Heart right ventricle (tissue), 16 donors: ENCODE results near the gene TECTA. TPM values are rescaled to one million over a fixed set of nuclear protein-coding genes. Genes with fewer than 3 reads are reported as not detected.
A peak's percentile ranks its signal among the peaks of the same experiment; 100 is the strongest.

Experiments used
- ATAC-seq, 8 donors: fragments of 200-7000 bp; cut with Tn5 transposase; one replicate each; pipeline ENCODE4 v1.9.1; 2020; ENCODE audit warnings: mild to moderate bottlenecking in 8 of 8, moderate library complexity in 8 of 8, moderate number of reproducible peaks in 1 of 8
- DNase-seq, 2 donors: peaks; one replicate each; pipeline ENCODE4 v3.0.0-alpha.2; 2020
- H3K27ac ChIP-seq, 10 donors: fragments of 200-600 bp; sonication (generic) in 2 of 10; one replicate each; pipeline versions ENCODE4 v1.5.0 to v1.8.0; 2020 to 2022; ENCODE audit warnings: mild to moderate bottlenecking in 3 of 10
- H3K27me3 ChIP-seq, 7 donors: fragments of 200-600 bp; one replicate each; pipeline ENCODE4 v1.8.0; 2021 to 2022; ENCODE audit warnings: mild to moderate bottlenecking in 2 of 7
- H3K36me3 ChIP-seq, 9 donors: fragments of 200-600 bp; sonication (generic) in 1 of 9; one replicate each; pipeline versions ENCODE4 v1.5.0 to v1.8.0; 2020 to 2022; ENCODE audit warnings: mild to moderate bottlenecking in 2 of 9
- H3K4me1 ChIP-seq, 9 donors: fragments of 200-600 bp; sonication (generic) in 1 of 9; one replicate each; pipeline versions ENCODE4 v1.5.0 to v1.8.0; 2020 to 2022; ENCODE audit warnings: mild to moderate bottlenecking in 4 of 9
- H3K4me3 ChIP-seq, 10 donors: fragments of 200-600 bp; sonication (generic) in 2 of 10; one replicate each; pipeline versions ENCODE4 v1.5.0 to v1.8.0; 2020 to 2022; ENCODE audit warnings: mild to moderate bottlenecking in 7 of 10, moderate library complexity in 2 of 10
- H3K9me3 ChIP-seq, 11 donors: fragments of 200-600 bp in 10 of 11; sonication (generic) in 2 of 11; one replicate each; pipeline versions ENCODE4 v1.5.0 to v1.8.0; 2013 to 2022; ENCODE audit warnings: mild to moderate bottlenecking in 2 of 11, control low read depth in 1 of 11, moderate library complexity in 1 of 11
- CTCF ChIP-seq, 9 donors: fragments of 200-600 bp; sonication (generic) in 2 of 9; IDR thresholded peaks; one replicate each; pipeline versions ENCODE4 v1.5.0 to v1.8.0; 2021 to 2022; ENCODE audit warnings: antibody characterized with exemption in 9 of 9, mild to moderate bottlenecking in 5 of 9, moderate library complexity in 1 of 9
- WGBS, 2 donors: extraction: QIAGEN DNeasy Blood & Tissue Kit; methylation state at CpG; one replicate each; pipeline ENCODE4 v1.1.7; 2013; ENCODE audit warnings: inconsistent platforms in 1 of 2; 5-methylcytosine and 5-hydroxymethylcytosine counted together
- intact Hi-C, 10 donors: fragments of 100-400 bp; cut with DNase I; formaldehyde crosslinking; loops; one replicate each; pipeline versions ENCODE4 v1.11.1 to v1.14.2; 2022
- polyA plus RNA-seq, 2 donors: library from polyadenylated mRNA; stranded (reverse); fragments of 200-250 nt; gene quantifications; one replicate each; pipeline ENCODE4 v1.2.3, GENCODE V29; 2013
- total RNA-seq, 10 donors: library from RNA; stranded (reverse); fragmentation: NEBNext Ultra II Directional in 3 of 10; extraction: Animal tissue kit (Norgen Biotek cat#: 25700) in 3 of 10; gene quantifications; one replicate each; pipeline versions ENCODE4 v1.2.1 to v1.2.4, GENCODE V29; 2021 to 2023
- donor health status: Arrhythmogenic right ventricular cardiomyopathy.
- donor health status: ischemic (EF 13 %, LVEDD 7.1; RV severe dilation, severe dysfunction).
- donor health status: healthy with polysubstance abuse.
- donor health status: DM: no; HTN: yes; CAD: no.
- donor health status: DM: no; HTN: no; CAD: no.
- donor health status: ischemic (EF 25% LVEDD 6.9; RV normal size, moderate dysfunction).
- donor health status: ischemic (EF 25% LVEDD 5.7; RV mildly dilated, moderate dysfunction).
- donor health status: healthy.
- donor health status: DM: yes; HTN: yes; CAD: no.
- donor health status: Ischemic cardiomyopathy.
- donor health status: ischemic (EF 35%, LVEDD 5.7; RV mildly dilated, moderate dysfunction).
- donor health status: nonischemic (EF 11% LVEDD 7.7; RV severe dilation, severe dysfunction).
- donor health status: DM: yes; HTN: yes; CAD: no.
- donor health status: PGD.
- donor health status: ischemic (EF 29% LVEDD 5.4; RV normal size, mild dysfunction).
- donor health status: nonischemic (EF 23%, LVEDD 6.1; RV moderate dilation, normal function).

The TECTA gene
- total and polyA plus RNA-seq, 12 donors, result 0.38 to 1.9 (median 1.1) TPM

- H3K9me3 ChIP-seq, result no peaks in the 10 kb centered on the region
- intact Hi-C loops, result loop anchor here in 6 of 10 donors (5.0 to 10.0 kb wide), 5 partner anchors 247 to 680 kb away; partner anchors contain the start of gene GRIK4 (in 6 of the 6)
- no peak overlapping the region for H3K27ac ChIP-seq
- TF ChIP-seq CTCF (IDR thresholded peaks at IDR 0.05), result no peak
- H3K36me3 ChIP-seq, result peaks cover 0 to 8% (median 0%) of the 10 kb centered on the region in 9 donors
- ATAC-seq (peak in 1 of 8 donors; percentile 20), DNase-seq (no peak)
- H3K4me3 ChIP-seq, result no peak overlapping the region
- peaks cover 0 to 20% (median 15%) of the 10 kb centered on the region in 7 donors for H3K27me3 ChIP-seq
- H3K4me1 ChIP-seq, result peaks cover 0 to 11% (median 0%) of the 10 kb centered on the region in 9 donors
- 54 to 57% methylated on average over 5 of the region's 5 CpGs for WGBS, 2 donors
Measured at GRCh38 chr11:121191818-121192217, 90.8 kb downstream of the TECTA start.

- intact Hi-C loops, result loop anchor here in 8 of 10 donors (2.0 to 10.0 kb wide), 7 partner anchors 250 to 684 kb away; partner anchors contain the start of gene GRIK4 (in 8 of the 8)
- no peaks in the 10 kb centered on the region for H3K9me3 ChIP-seq
- peak; percentile 66 to 90 (median 83) for TF ChIP-seq CTCF (IDR thresholded peaks at IDR 0.05)
- H3K27ac ChIP-seq, result no peak overlapping the region
- DNase-seq (peak in 1 of 2 donors; percentile 57), ATAC-seq (peak; percentile 61 to 83 (median 76))
- no peak overlapping the region for H3K4me3 ChIP-seq
- WGBS, 2 donors, result 14 to 18% methylated on average over 13 of the region's 13 CpGs
- no peaks in the 10 kb centered on the region for H3K36me3 ChIP-seq
- H3K27me3 ChIP-seq, result peaks cover 0 to 31% (median 24%) of the 10 kb centered on the region in 7 donors
- peaks cover 0 to 11% (median 0%) of the 10 kb centered on the region in 9 donors for H3K4me1 ChIP-seq
Measured at GRCh38 chr11:121194731-121195596, 93.9 kb downstream of the TECTA start.

- no peak overlapping the region for H3K4me3 ChIP-seq
- 82 to 83% methylated on average over 5 of the region's 5 CpGs for WGBS, 2 donors
- no peak overlapping the region for H3K27ac ChIP-seq
- intact Hi-C loops, result loop anchor here in 7 of 10 donors (5.0 to 10.0 kb wide), 5 partner anchors 254 to 686 kb away; partner anchors contain the start of gene GRIK4 (in 6 of the 7)
- no peak for TF ChIP-seq CTCF (IDR thresholded peaks at IDR 0.05)
- DNase-seq (no peak), ATAC-seq (no peak)
- H3K4me1 ChIP-seq, result peaks cover 0 to 5% (median 0%) of the 10 kb centered on the region in 9 donors
- peaks cover 0 to 31% (median 24%) of the 10 kb centered on the region in 7 donors for H3K27me3 ChIP-seq
- H3K36me3 ChIP-seq, result no peaks in the 10 kb centered on the region
- H3K9me3 ChIP-seq, result no peaks in the 10 kb centered on the region
Measured at GRCh38 chr11:121198491-121198890, 97.4 kb downstream of the TECTA start.

GRCh38 chr11:121199516-121199915 is 98.5 kb downstream of the TECTA start:
- Histone ChIP-seq H3K9me3 (no peaks in the 10 kb centered on the region), H3K4me1 (peaks cover 0 to 5% (median 0%) of the 10 kb centered on the region in 9 donors), H3K27me3 (peaks cover 0 to 31% (median 24%) of the 10 kb centered on the region in 7 donors), H3K27ac (no peak overlapping the region), H3K36me3 (no peaks in the 10 kb centered on the region), H3K4me3 (no peak overlapping the region)
- 24% methylated on average over 3 of the region's 3 CpGs for WGBS, 2 donors
- DNase-seq, result no peak
- no peak for ATAC-seq
- intact Hi-C loops, result loop anchor here in 7 of 10 donors (5.0 to 10.0 kb wide), 5 partner anchors 255 to 687 kb away; partner anchors contain the start of gene GRIK4 (in 6 of the 7)
- TF ChIP-seq CTCF (IDR thresholded peaks at IDR 0.05), result no peak
